Adipose tissue (tissue), 3 donors: ENCODE data around the gene KCNQ1. TPM values are rescaled to one million over a fixed set of nuclear protein-coding genes. Genes with fewer than 3 reads are reported as not detected.
"Not testable (repeated sequence)": the region's sequence is repeated elsewhere in the genome, so short reads cannot be mapped to it uniquely, and the experiment has no call there.

Source experiments
- H3K27ac ChIP-seq: one replicate; pipeline ENCODE4 v1.5.1; 2013; ENCODE audit warnings: low read depth, low read length
- WGBS, 3 donors: extraction: QIAGEN DNeasy Blood & Tissue Kit; methylation state at CpG; one replicate each; pipeline ENCODE4 v1.1.7; 2013; 5-methylcytosine and 5-hydroxymethylcytosine counted together
- polyA plus RNA-seq, 3 donors: library from polyadenylated mRNA; stranded (reverse); fragments of 200-250 nt; gene quantifications; one replicate each; pipeline ENCODE4 v1.2.3, GENCODE V29; 2013
- donor health status: healthy with polysubstance abuse.
- donor health status: Bipolar disorder and iron deficiency.
- donor health status: healthy.

The KCNQ1 gene
- polyA plus RNA-seq, 3 donors = 4.8 to 28.1 (median 9.6) TPM

DNA sequence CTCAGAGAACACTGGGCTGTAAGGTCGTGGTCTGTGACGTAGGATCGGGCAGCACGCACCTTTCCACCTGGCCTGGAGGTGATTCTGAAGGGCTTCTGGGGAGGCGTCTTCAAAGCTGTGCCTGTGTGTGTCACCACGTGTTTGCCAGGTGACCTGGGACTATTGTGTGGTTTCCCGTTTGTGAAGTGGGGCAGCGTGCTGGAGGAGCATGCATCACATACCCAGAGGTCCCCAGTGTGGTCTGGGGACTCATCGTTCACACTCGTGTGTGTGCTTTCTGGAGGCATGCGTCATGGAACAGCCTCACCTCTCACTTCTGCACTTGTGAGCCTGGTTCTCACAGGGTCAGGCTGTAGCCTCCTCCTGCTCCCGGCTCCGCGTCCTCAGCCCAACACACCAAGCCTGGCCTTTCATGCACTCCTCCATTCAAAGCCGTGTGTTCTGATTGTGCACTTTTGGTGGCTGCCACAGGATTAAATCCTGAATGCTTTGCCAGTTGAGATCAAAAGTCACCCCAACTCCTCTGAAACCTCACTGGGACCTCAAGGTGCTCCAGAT lies 148.7 kb downstream of the KCNQ1 start:
- WGBS, 3 donors = 94 to 96% (median 95%) methylated on average over 15 of the region's 15 CpGs
- no peak overlapping the region for H3K27ac ChIP-seq

DNA sequence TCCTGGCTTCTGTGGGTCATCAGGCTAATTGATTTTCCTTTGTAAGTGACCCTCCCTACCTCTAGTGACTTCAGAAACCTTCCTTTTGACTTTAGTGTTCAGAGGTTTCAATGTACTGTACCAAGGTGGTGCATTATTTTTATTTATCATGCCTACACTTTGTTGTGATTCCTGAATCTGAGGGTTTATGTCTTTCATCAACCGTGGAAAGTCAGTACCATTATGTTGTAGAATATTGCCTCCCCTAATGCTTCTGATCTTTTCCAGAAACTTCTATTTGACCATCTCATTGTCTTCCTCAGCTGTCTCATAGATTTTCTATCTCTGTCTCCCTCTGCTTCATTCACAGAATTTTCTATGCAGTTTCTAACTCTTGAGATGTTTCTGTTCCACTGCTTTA lies 149.5 kb downstream of the KCNQ1 start:
- WGBS, 3 donors = 96 to 100% (median 97%) methylated on average over 1 of the region's 1 CpG
- H3K27ac ChIP-seq = no peak overlapping the region

DNA sequence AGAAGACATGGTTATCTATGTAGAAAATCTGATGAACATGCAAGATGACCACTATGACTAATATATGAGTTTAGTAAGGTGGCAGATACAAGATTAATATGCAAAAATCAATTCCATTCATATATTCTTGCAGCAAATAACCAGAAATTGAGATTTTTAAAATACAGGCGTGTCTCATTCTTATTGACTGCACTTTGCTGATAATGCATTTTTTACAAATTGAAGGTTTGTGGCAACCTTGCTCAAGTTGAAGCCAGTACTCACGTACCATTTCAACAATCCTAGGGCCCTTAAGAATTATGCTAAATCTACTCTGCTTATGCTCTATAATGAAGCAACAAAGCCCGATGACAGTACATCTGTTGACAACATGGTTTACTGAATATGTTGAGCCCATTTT lies 150.4 kb downstream of the KCNQ1 start:
- 91 to 96% (median 95%) methylated on average over 3 of the region's 3 CpGs for WGBS, 3 donors
- no peak overlapping the region for H3K27ac ChIP-seq

DNA sequence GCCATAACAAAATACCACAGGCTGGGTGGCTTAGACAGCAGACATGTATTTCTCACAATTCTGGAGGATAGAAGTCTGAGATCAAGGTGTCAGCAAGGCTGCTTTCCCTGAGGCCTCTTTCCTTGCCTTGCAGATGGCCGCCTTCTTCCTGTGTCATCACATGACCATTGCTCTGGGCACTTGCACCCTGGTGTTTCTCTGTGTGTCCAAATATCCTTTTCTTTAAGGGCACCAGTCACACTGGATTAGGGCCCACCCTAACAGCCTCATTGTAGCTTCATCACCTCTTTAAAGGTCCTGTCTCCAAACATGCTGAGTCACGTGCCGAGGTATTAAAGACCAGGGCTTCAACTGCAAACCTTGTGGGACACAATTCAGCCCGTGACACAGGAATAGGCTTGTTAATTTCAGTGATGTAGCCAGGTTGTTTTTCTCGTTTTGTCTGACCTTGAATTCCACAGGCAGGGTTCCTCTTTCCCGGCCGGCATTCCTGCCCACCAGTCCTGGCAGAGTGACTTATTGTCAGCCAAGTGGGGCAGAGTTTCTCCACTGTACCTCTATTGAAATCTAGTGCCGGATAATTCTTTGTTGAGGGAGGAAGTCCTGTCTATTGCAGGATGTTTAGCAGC lies 154.9 kb downstream of the KCNQ1 start:
- WGBS, 3 donors = 74 to 77% (median 77%) methylated on average over 8 of the region's 8 CpGs
- H3K27ac ChIP-seq = no peak overlapping the region

DNA sequence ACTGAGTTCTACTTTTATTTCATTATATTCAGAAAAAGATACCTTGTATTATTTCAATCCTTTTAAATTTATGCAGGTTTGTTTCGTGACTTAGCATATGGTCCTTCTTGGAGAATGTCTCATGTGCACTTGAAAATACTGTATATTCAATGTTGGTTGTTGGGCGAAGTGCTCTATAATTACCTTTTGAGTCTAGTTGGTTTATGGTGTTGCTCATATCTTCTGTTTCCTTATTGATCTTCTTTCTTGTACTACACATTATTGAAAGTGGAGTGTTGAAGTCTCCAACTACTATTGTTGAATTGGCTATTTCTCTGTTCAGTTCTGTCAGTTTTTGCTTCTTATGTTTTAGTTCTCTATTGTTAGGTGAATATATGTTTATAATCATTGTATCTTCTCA lies 164.5 kb downstream of the KCNQ1 start:
- 88 to 97% (median 92%) methylated on average over 2 of the region's 2 CpGs for WGBS, 3 donors
- no peak overlapping the region for H3K27ac ChIP-seq

DNA sequence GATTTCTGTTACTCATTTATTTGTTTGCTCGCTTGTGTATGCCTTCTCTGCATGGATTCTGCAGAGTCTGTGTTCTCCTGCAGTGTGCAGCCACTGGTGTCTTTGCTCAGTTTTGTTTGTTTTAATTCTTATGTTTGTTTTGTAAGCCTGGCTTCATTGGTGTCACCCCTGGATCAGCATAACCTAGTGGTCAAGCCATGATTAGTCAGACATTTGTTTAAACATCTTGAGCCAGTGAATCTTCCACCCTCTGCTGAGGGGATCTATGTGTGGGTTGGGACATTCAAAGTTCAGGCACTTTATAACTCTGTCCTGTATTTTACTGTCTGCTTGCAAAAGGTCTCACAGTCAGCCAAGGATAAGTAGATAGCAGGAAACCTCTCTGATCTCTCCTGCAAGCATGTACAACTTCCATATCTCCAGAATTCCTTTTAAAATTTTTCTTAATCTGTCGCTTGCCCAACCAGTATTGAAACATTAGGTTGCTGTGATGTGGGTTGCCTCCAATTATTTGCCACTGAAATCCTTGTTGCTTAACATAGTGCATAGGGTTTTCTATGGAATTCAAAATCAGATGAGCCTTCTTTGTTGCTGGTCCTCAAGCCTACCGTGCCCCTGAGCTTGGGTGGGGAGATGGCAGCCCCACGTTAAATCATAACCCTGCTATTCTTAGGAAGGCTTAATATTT lies 168.2 kb downstream of the KCNQ1 start:
- WGBS, 3 donors = 84 to 95% (median 88%) methylated on average over 4 of the region's 4 CpGs
- no peak overlapping the region for H3K27ac ChIP-seq

DNA sequence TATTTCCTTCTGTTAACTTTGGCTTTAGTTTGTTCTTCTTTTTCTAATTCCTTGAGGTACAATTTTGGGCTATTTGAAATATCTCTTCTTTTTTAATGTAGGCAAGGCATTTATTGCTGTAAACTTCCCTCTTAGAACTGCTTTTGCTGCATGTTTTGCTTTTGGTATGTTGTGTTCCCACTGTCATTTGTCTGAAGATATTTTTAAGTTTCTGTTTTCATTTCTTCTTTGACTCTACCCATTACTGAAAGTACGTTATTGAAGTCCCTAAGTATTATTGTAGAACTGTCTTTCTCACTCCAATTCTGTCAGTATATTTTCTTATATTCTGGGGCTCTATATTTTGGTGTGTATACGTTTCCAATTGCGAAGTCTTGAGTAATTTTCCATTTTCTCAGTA lies 177.1 kb downstream of the KCNQ1 start:
- no peak overlapping the region for H3K27ac ChIP-seq
- WGBS, 3 donors = 28 to 30% (median 28%) methylated on average over 3 of the region's 3 CpGs

DNA sequence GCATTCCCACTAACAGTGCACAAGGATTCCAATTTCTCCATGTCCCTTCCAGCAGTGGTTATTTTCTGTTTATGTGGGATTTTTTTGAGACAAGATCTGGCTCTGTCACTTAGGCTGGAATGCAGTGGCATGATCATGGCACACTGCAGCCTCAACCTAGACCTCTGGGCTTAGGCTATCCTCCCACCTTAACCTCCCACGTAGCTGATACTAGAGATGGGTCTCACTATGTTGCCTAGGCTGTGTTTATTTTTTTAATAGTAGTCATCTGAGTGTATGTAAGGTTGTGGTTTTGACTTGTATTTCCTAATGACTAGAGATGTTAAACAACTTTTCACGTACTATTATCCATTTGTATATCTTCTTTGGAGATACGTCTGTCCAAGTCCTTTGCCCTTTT lies 180.4 kb downstream of the KCNQ1 start:
- WGBS, 3 donors = 60 to 61% (median 60%) methylated on average over 3 of the region's 3 CpGs
- no peak overlapping the region for H3K27ac ChIP-seq

DNA sequence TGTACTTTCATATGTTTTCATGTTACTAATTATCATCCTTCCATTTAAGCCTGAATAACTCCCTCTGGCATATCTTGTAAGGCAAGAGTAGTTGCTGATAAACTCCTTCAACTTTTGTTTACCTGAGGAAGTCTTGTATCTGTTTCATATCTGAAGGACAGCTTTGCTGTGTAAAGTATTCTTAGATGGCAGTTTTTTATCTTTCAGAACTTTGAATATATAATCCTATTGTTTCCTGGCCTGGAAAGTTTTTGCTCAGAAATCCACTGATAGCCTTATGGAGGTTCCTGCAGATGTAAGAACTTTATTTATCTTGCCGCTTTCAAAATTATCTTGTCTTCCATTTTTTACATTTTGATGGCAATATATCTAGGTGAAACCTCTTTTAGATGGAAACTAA lies 185.9 kb downstream of the KCNQ1 start:
- 94 to 98% (median 98%) methylated on average over 1 of the region's 1 CpG for WGBS, 3 donors
- H3K27ac ChIP-seq = no peak overlapping the region

DNA sequence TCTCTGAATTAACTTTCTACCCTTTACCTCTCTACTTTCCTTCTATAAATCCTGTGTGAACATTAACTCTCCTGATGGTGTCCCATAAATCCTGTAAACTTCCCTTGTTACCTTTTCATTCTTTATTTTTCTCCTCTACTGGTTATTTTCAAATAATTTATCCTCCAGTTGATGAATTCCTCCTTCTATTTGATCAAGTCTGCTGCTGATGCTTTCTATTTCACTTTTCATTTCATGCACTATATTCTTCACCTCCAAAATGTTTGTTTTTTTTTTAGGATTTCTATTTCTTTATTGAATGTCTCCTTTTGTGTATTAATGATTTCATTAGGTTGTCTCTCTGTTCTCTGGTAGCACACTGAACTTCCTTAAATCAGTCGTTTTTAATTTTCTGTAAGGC lies 186.4 kb downstream of the KCNQ1 start:
- 64 to 70% (median 67%) methylated on average over 1 of the region's 1 CpG for WGBS, 3 donors
- H3K27ac ChIP-seq = no peak overlapping the region

DNA sequence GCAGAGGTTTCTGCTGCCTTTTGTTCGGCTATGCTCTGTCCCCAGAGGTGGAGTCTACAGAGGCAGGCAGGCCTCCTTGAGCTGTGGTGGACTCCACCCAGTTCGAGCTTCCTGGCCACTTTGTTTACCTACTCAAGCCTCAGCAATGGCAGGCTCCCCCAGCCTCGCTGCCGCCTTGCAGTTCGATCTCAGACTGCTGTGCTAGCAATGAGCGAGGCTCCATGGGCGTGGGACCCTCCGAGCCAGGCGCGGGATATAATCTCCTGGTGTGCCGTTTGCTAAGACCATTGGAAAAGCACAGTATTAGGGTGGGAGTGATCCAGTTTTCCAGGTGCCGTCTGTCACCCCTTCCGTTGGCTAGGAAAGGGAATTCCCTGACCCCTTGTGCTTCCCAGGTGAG lies 195.0 kb downstream of the KCNQ1 start:
- 87 to 95% (median 94%) methylated on average over 12 to 13 of the region's 13 CpGs for WGBS, 3 donors
- not testable (repeated sequence) for H3K27ac ChIP-seq

DNA sequence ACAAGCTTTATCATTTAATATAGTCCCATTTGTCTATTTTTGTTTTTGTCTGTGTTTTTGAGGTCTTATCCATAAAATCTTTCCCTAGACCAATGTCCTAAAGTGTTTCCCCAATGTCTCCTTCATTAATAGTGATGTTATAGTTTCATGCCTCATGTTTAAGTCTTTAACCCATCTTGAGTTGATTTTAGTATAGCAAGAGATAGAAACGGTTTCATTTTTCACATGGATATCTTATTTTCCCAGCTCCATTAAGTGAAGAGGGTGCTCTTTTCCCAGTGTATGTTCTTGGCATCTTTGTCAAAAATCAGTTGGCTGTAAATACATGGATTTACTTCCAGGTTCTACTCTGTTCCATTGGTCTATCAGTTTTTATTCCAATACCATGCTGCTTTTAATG lies 196.8 kb downstream of the KCNQ1 start:
- 81 to 91% (median 83%) methylated on average over 1 of the region's 1 CpG for WGBS, 3 donors
- H3K27ac ChIP-seq = no peak overlapping the region

DNA sequence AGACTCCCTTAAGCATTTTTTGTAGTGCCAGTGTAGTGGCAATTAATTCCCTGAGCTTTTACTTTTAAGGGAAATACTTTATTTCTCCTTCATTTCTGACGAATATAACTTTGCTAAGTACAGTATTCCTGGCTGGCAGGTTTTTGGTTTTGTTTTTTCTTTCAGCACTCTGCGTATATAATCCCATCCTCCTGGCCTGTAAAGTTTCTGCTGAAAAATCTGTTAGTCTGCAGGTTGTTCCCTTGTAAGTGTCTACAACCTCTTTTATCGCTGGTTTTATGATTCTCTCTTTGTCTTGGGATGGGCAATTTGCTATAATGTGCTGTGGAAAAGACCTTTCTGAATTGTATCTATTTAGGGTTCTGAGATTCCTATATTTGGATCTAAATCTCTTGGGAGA lies 198.9 kb downstream of the KCNQ1 start:
- no peak overlapping the region for H3K27ac ChIP-seq
- WGBS, 3 donors = 85 to 92% (median 90%) methylated on average over 3 of the region's 3 CpGs

DNA sequence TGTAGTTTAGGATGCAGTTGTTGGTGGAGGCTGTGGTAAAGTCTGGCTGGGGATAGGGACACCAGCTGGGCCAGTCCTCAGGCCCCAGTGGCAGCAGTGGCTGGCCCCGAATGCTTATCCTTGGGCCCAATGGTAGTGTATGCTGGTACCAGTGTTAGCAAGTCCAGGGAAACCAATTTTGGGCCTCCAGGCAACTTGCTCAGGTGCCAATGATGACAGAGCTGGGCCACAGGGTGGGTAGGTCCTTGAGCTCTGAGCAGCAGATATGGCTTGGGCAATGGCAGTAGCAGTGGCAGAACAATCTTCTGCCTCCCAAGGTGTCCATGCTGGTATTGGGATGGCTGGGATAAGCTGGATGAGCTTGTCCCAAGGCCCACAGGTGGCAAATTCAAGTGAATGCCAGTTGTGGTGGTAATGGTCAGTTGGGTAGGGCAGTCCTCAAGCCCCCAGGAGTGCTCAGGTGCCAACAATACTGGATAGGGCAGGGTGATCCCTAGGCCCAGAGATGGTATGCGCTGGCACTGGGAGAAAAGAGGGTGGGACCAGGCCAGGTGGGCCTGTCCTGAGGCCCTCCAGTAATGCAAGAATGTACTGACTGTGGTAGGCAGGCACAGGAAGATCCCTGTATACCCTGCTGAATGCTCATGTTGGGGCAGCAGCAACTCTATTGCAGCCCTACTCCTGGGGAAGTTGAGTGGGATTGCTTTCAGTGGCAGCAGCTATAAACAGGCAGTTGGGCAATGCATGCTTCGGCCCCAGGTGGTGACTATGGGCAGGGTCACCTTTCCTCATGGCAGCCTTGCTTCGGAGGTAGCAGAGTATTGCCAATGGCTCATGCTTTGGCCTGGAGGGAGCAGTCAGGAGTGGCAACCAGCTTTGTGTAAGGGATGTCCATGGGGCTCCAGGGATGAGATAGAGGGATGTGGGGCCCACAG lies 200.3 kb downstream of the KCNQ1 start:
- no peak overlapping the region for H3K27ac ChIP-seq
- 94 to 96% (median 96%) methylated on average over 4 of the region's 4 CpGs for WGBS, 3 donors

DNA sequence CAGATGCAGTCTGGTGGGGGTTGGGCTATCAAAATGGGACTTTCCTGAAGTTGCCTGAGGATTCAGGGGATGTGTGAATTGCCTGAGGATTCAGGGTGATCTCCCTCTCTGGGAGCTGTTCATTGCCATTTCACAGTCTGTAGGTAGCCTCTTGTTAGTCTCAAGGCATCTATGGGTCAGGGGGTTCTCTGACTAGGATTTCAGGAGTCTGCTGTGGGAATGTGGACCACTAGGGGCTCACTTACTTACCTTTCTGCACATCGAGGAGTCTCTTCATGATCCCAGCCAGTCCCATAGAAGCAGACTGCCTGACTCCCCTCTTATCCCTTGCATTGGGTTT lies 200.9 kb downstream of the KCNQ1 start:
- 74 to 95% (median 94%) methylated on average over 1 of the region's 1 CpG for whole genome bisulfite sequencing, 3 donors
- H3K27ac ChIP-seq = no peak overlapping the region

DNA sequence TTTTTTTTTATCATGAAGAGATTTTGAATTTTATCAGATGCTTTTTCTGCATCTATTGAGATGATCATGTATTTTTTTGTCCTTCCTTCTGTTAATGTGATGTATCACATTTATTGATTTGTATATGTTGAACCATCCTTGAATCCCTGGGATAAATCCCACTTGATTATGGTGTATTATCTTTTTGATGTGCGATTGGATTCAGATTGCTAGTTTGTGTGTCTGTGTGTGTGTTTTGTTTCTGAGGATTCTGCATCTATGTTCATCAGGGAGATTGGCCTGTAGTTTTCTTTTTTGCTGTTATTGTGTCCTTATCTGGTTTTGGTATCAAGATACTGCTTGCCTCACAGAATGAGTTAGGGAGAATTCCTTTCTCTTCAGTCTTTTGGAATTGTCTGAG lies 202.4 kb downstream of the KCNQ1 start:
- no peak overlapping the region for H3K27ac ChIP-seq
- 92 to 97% (median 94%) methylated on average over 1 of the region's 1 CpG for WGBS, 3 donors

DNA sequence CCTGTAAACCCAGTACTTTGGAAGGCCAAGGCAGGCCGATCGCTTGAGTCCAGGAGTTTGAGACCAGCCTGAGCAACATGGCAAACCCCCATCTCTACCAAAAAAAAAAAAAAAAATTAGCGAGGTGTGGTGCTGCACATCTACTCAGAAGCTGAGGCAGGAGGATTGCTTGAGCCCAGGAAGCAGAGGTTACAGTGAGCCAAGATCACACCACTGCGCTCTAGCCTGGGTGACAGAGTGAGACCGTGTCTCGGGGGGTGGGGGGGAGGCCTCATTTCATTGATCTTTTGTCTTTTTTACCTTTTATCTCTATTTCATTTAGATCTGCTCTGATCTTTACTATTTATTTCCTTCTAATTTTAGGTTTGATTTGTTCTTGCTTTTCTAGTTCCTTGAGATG lies 203.1 kb downstream of the KCNQ1 start:
- no peak overlapping the region for H3K27ac ChIP-seq
- WGBS, 3 donors = 95 to 98% (median 96%) methylated on average over 6 of the region's 6 CpGs

DNA sequence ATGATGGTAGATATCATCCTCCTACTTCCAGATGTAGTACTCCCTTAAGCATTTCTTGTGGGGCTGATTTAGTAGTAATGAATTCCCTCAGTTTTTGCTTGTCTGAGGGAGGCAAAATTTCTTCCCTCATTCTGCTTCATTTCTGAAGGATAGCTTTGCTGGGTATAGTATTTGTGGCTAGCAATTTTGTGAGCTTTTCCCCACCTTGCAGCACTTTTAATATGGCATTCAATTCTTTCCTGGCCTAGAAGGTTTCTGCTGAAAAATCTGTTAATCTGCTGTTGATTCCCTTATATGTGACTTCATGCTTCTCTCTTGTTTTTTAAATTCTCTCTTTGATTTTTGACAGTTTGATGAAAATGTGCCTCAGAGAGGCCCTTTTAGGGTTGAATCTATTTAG lies 204.6 kb downstream of the KCNQ1 start:
- no peak overlapping the region for H3K27ac ChIP-seq

DNA sequence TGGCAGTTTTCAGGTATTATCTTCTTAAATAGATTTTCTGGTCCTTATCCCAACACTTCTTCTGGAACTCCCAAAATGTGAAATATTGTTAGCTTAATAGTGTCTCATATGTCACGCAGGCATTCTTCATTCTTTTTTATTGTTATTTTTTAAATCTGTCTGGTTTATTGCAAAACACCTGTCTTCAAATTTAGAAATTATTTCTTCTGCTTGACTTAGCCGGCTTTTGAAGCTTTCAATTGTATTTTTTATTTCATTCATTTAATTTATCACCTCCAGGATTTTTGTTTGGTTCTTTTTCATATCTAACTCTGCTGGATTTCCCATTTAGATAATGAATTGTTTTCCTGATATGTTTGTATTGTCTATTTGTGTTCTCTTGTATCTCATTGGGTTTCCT lies 205.0 kb downstream of the KCNQ1 start:
- 97 to 99% (median 97%) methylated on average over 2 of the region's 2 CpGs for WGBS, 3 donors
- no peak overlapping the region for H3K27ac ChIP-seq
